ENCODE results near the gene ASNS.
"Not testable (repeated sequence)": the region's sequence is repeated elsewhere in the genome, so short reads cannot be mapped to it uniquely, and the experiment has no call there.

DNA sequence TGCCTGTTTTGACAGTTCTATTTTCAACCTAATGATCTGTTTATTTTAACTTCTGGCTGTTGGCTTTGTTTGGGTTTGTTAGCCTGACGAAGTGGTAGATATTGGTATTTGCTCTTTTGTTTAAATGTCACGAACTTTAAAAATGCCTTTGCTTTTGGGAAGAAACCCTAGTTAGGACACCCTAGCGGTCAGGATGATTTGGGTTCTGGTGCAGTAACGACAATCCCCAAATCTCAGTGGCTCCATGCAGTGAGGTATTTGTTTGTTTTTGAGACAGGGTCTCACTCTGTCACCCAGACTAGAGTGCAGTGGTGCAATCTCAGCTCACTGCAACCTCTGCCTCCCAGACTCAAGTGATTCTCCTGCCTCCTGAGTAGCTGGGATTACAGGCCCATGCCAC is 2.7 kb upstream of the ASNS start:
- TF ChIP-seq, protein P1, sequence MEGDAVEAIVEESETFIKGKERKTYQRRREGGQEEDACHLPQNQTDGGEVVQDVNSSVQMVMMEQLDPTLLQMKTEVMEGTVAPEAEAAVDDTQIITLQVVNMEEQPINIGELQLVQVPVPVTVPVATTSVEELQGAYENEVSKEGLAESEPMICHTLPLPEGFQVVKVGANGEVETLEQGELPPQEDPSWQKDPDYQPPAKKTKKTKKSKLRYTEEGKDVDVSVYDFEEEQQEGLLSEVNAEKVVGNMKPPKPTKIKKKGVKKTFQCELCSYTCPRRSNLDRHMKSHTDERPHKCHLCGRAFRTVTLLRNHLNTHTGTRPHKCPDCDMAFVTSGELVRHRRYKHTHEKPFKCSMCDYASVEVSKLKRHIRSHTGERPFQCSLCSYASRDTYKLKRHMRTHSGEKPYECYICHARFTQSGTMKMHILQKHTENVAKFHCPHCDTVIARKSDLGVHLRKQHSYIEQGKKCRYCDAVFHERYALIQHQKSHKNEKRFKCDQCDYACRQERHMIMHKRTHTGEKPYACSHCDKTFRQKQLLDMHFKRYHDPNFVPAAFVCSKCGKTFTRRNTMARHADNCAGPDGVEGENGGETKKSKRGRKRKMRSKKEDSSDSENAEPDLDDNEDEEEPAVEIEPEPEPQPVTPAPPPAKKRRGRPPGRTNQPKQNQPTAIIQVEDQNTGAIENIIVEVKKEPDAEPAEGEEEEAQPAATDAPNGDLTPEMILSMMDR (conservative IDR thresholded peaks at IDR 0.05; ENCODE audit: low read depth, low read length): not testable (repeated sequence)
- TF ChIP-seq RAD21 (IDR thresholded peaks at IDR 0.05; ENCODE audit: low read length); SMC3 (IDR thresholded peaks at IDR 0.05; ENCODE audit: low read depth, low read length); POLR2A (IDR thresholded peaks at IDR 0.05; ENCODE audit: low read depth, low read length): not testable (repeated sequence)
- TF ChIP-seq, protein P2, sequence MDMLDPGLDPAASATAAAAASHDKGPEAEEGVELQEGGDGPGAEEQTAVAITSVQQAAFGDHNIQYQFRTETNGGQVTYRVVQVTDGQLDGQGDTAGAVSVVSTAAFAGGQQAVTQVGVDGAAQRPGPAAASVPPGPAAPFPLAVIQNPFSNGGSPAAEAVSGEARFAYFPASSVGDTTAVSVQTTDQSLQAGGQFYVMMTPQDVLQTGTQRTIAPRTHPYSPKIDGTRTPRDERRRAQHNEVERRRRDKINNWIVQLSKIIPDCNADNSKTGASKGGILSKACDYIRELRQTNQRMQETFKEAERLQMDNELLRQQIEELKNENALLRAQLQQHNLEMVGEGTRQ (IDR thresholded peaks at IDR 0.05; ENCODE audit: low read depth, low read length): not testable (repeated sequence)

Data from IMR-90 (cell line).